HG03457 (cell line): Measurements from ENCODE around the gene MAOA.
"Not testable (repeated sequence)": the region's sequence is repeated elsewhere in the genome, so short reads cannot be mapped to it uniquely, and the experiment has no call there.

Experiments
- ATAC-seq: cut with Tn5 transposase; IDR thresholded peaks from one replicate; pipeline ENCODE4 v1.9.1; 2021; ENCODE audit warnings: moderate number of reproducible peaks; ENCODE audit not compliant: unreplicated experiment

MAOA gene

GRCh38 chrX:43716144-43716543 is 60.0 kb downstream of the MAOA start:
- no peak for ATAC-seq

DNA sequence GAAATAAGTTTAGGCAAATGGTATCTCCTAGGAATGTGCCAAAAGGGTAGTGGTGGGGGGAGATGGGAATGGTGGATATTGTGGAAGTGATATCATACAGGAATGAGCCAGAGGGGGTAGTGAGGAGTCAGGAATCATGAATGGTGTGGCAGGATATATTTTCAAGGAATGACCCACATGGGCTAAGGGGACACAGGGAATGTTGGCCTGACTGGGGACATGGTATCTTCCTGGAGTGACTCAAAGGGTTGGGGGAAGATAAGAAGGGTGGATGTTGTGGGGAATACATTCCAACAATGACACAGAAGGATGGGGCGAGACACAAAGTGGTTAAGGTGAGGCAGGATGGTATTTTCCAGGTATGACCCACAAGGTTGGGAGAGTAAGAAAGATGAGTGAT is 60.6 kb downstream of the MAOA start:
- ATAC-seq, result no peak

DNA sequence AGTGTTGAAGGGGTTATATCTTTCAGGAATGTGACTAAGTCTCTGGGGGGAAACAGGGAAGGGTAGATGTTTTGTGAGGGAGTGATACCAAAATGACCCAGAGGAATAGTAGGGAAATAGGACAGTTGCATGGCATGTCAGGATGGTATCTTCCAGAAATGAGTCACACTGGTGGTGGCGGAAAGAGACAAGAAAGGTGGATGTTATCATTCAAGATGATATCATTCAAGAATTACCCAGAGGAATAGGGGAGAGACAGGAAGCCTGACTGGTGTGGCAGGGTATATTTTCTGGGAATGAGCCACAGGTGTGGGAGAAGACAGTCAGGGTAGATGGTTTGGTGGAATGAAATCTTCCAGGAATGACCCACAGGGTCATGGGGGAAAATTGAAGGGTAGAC is 61.1 kb downstream of the MAOA start:
- ATAC-seq, result no peak

DNA sequence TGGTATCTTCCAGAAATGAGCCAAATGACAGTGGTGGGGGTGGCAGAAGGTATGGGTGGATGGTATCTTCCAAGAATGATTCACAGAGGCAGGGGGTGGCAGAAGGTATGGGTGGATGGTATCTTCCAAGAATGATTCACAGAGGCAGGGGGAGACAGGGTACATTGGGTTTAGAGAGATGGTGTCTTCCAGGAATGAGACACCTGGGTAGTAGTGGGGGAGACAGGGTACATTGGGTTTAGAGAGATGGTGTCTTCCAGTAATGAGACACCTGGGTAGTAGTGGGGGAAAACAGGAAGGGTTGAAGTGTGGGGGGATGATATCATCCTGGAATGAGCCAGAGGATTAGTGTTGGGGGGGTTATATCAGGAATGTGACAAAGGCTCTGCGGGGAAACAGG is 62.0 kb downstream of the MAOA start:
- ATAC-seq, result no peak

DNA sequence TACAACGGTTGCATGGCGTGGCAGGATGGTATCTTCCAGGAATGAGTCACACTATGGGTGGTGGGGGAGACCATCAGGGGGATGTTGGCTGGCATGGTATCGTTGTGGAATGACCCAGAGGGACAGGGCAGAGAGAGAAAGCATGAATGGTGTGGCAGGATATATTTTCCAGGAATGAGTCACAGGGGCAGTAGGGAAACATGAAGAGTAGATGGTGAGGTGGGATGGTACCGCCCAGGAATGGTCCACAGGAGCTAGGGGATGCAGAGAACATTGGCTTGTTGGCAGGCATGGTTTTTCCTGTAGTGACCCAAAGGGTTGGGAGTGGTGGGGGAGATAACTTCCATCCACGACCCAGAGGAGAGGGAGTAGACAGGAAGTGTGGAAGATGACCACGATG is 62.4 kb downstream of the MAOA start:
- no peak for ATAC-seq

DNA sequence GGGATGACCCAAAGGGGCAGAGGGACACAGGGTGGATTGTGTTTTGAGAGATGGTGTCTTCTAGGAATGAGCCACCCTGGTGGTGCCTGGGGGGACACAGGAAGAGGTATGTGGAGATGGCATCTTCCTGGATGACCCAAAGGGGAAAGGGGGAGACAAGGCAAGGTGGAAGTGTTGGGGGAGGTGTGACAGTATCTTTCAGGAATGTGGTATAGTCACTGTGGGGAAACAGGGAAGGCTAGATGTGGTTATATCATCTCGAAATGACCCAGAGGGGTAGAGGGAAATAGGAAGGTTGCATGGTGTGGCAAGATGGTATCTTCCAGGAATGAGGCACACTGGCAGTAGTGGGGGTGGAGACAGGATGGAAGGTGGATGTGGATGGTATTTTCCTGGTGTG is 62.9 kb downstream of the MAOA start:
- ATAC-seq, result no peak

- ATAC-seq, result no peak
Measured at GRCh38 chrX:43720082-43720481, 64.0 kb downstream of the MAOA start.

- no peak for ATAC-seq
Measured at GRCh38 chrX:43720961-43721360, 64.9 kb downstream of the MAOA start.

DNA sequence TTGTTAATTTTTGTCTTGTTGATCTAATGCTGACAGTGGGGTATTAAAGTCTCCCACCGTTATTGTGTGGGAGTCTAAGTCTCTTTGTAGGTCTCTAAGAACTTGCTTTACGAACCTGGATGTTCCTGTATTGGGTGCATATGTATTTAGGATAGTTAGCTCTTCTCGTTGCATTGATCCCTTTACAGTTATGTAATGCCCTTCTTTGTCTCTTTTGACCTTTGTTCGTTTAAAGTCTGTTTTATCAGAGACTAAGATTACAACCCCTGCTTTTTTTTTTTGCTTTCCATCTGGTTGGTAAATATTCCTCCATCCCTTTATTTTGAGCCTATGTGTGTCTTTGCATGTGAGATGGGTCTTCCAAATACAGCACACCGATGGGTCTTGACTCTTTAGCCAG is 69.1 kb downstream of the MAOA start:
- not testable (repeated sequence) for ATAC-seq

- ATAC-seq, result not testable (repeated sequence)
Measured at GRCh38 chrX:43727254-43727653, 71.2 kb downstream of the MAOA start.

- no peak for ATAC-seq
Measured at GRCh38 chrX:43728002-43728401, 71.9 kb downstream of the MAOA start.

DNA sequence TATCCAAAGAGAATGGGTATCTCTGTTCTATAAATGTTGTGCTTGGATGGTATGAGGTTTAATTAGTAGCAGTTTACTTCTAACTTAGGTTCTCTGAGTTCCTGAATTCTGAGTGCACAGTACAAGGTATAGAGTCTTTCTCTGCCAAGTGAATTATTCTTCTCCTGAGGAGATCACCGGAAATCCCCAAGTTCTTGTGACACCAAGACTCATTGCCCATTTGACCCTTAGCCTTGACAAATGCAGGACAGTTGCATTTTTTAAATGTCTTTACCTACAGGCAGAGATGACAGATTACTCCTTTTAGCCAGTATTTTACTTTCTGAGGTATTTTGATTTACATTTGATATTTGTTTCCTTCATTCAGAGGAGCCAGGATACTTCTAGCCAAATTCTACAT is 72.9 kb downstream of the MAOA start:
- no peak for ATAC-seq

DNA sequence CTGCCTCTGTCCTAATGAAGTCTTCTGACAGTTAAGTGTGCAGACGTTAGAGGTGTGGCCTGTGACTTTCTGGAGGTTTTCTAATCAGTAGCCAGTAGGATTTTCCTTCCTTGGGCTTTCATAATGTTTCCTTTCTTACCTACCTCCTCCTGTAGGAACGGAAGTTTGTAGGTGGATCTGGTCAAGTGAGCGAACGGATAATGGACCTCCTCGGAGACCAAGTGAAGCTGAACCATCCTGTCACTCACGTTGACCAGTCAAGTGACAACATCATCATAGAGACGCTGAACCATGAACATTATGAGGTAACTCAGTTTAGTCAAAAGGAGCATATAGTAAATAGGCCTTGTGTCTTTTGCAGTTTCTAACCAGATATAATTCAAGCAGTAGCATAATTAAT is 75.0 kb downstream of the MAOA start:
- no peak for ATAC-seq

DNA sequence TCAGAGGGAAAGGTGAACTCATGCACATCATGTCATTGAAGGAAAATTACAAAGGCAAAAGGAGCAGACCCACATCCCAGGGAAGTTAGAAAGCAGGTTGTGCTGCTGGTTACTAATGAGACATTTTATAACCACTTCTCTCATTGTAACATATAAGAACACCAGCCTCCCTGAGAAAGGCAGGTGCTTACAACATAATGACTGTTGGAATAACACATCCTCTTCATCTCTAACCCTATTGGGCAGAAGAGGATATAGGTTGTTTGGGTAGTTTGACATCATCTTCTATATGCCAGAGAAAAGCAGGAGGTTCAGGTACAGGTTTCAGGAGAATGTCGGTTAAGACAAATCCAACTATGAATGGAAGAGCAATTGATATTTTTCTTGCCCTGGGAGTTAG is 77.6 kb downstream of the MAOA start:
- no peak for ATAC-seq

DNA sequence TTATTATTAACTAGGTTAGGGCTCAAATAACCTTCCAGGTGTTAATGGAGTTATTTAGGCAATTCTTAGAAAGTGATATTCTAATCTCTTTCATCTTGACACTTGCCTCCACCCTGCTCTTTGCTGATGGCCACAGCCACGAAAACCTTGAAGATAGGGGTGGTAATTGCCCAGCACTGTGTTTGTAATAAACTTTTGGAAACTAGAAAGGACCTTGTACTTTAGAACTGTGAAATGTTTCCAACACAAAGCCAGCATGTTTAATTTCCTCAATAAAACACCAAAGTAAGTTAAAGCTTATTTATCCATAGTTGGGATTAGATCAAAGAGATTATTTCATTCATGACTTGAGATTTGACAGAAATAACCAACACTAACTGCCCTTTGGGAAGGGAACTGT is 78.3 kb downstream of the MAOA start:
- no peak for ATAC-seq

- no peak for ATAC-seq
Measured at GRCh38 chrX:43735534-43735933, 79.4 kb downstream of the MAOA start.

- ATAC-seq, result no peak
Measured at GRCh38 chrX:43735957-43736356, 79.9 kb downstream of the MAOA start.

DNA sequence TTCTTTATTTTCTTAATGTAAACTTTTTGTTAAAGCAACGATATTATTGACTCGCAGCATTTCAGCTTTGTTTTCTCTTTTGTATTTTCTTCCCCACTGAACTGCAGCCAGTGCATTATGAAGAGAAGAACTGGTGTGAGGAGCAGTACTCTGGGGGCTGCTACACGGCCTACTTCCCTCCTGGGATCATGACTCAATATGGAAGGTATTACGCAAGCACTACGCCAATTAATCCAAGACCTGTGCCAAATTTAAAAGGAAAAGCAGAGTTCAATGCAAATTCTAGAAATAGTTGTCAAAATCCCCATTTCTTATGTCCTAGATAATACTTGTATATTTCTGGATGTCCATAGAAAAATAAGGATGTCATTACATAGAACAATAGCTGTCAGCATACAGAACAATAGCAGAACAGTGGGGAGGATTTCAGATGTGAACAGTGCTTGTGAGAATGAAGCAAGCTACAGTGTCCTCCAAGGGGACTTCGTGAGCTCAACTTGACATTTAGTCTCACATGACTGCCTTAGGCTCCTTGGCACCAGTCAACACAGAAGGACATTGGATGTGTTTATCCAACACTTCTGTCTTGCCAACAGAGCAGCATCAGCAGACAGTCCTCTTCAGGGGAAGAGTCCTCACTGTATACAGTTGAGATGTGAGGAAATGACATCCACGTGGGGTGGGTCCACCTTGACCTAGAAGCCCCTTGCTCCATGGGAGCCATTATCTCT is 85.9 kb downstream of the MAOA start:
- no peak for ATAC-seq

GRCh38 chrX:43743100-43743822 is 87.2 kb downstream of the MAOA start:
- ATAC-seq, result no peak

DNA sequence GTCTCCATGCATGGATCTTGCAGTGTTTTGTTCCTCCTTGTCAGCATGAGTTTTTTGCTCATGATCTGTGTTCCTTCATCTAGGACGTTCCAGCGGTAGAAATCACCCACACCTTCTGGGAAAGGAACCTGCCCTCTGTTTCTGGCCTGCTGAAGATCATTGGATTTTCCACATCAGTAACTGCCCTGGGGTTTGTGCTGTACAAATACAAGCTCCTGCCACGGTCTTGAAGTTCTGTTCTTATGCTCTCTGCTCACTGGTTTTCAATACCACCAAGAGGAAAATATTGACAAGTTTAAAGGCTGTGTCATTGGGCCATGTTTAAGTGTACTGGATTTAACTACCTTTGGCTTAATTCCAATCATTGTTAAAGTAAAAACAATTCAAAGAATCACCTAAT is 88.2 kb downstream of the MAOA start:
- ATAC-seq, result no peak

GRCh38 chrX:43745938-43746721 is 90.0 kb downstream of the MAOA start:
- ATAC-seq, result no peak

DNA sequence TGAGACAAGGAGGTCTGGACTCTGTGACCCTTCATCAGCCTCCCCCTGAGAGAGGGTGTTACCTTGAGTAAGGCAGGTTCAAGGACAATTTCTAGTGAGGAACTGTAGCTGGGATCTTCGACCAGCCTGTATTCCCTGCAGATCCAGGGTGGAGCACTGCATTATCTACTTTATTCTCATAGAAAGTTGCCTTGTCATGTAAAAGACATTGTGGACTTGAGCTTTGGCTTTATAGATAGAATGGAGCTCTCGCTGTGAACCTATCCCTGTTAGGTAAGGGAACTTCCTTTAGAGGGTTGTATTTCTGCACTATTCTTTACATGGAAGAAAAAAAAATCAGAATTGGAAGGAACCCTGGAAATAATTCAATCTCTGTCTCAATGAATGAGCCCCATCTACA is 91.4 kb downstream of the MAOA start:
- no peak for ATAC-seq
